Subcutaneous adipose tissue (tissue), 4 donors: ENCODE measurements around the gene POPDC3. TPM values are rescaled to one million over a fixed set of nuclear protein-coding genes. Genes with fewer than 3 reads are reported as not detected.

Experiments
- CTCF ChIP-seq: fragments of 450-650 bp; IDR thresholded peaks from one replicate; pipeline ENCODE4 v1.5.1; 2016; ENCODE audit warnings: low read depth, mild to moderate bottlenecking, control low read depth, antibody characterized with exemption, moderate library complexity
- total RNA-seq, 4 donors: library from RNA; depleted of rRNA; stranded (reverse); fragments of >200 nt; gene quantifications; one replicate each; pipeline ENCODE4 v1.1.0, GENCODE V29; 2016

The POPDC3 gene
- total RNA-seq, 4 donors from 2014 or later: 0.68 to 1.1 TPM; not detected in 2

- no peak for TF ChIP-seq CTCF
Measured at GRCh38 chr6:105181981-105182515, 2.2 kb upstream of the POPDC3 start.

GRCh38 chr6:105178636-105179035 lies 1.2 kb downstream of the POPDC3 start:
- no peak for TF ChIP-seq CTCF

DNA sequence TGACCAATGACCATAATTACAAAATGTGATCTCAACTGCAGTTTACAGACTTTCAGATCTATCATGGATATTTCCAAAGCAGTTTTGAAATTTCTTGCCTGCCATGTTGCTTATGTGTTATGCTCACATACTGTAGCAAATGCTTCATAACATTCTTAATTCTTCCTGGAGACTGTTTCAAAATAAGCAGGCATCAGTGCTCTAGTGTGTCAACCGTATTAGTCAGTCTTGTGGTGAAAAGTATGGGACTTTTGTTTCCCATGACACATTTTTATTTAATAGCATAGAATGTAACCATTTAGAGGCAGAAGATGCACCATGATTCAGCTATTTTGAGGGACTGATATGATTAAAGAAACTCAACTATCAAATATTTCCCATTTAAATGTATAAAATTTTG lies 1.7 kb downstream of the POPDC3 start:
- TF ChIP-seq CTCF: no peak

DNA sequence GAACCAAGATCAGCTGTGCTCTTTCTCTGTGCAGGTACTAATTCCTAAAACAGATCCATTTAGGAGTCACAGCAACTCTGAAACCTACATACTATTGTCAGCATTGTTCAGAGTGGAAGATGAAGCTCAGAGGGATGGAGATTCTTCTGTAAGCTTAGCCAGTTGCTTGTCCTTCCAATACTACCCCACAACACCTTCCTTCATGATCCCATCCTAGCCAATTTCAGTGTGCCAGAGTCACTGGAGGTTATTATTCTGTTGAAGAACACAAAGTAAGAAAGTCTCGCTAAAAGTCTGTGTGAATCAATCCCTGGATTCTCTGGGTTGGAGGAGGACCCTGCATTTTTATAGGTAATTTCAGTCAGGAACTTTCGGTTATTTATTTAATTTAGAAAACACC lies 2.3 kb downstream of the POPDC3 start:
- no peak for TF ChIP-seq CTCF

- no peak for TF ChIP-seq CTCF
Measured at GRCh38 chr6:105174512-105174911, 5.3 kb downstream of the POPDC3 start.

DNA sequence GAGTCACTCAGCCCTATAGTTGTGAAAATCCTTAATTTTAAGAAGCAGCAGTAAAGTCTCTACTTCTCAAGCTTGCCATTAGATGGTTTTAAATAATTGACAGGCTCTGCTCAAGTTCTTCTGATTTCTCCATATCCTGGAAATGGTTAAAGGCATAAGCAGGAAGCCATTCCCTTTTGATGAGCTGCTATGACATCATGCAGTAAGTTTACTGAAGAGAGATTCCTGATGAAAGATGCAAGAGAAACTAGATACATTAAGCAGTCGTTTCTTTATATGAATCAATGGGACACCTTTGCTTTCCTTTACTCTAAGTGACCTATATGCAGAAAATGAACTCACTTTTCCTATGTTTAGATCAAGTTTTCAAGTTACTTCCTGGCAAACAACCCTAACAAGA lies 9.8 kb downstream of the POPDC3 start:
- TF ChIP-seq CTCF: no peak

GRCh38 chr6:105167914-105168313 lies 11.9 kb downstream of the POPDC3 start:
- no peak for TF ChIP-seq CTCF
